ENCODE measurements around the gene ELL.

The ELL gene

GRCh38 chr19:18473003-18473705 is 48.7 kb downstream of the ELL start:
- Histone ChIP-seq H3K4me3 (ENCODE audit: low read length) (no peak overlapping the region), H3K4me1 (ENCODE audit: low read length) (peaks cover under 1% of the 10 kb centered on the region; the same call in 1 of the 2 replicates), H3K79me2 (ENCODE audit: low read length) (peaks cover 82% of the 10 kb centered on the region), H3K36me3 (replicated peaks; ENCODE audit: low read depth, low read length) (peaks cover 22% of the 10 kb centered on the region), H3K27ac (ENCODE audit: low read length) (no peak overlapping the region), H3K27me3 (ENCODE audit: low read depth, low read length) (no peaks in the 10 kb centered on the region), H3K9ac (ENCODE audit: low read length) (no peak overlapping the region), H3K9me3 (ENCODE audit: insufficient read depth, low read length) (no peaks in the 10 kb centered on the region), H2AFZ (ENCODE audit: low read depth, low read length) (no peak overlapping the region), H4K20me1 (ENCODE audit: insufficient read depth, low read length) (peaks cover 93% of the 10 kb centered on the region), H3K4me2 (ENCODE audit: low read length) (no peak overlapping the region)
- no peak for TF ChIP-seq CTCF (IDR thresholded peaks at IDR 0.05; ENCODE audit: low read depth, low read length)
- no peak for TF ChIP-seq EZH2phosphoT487 (IDR thresholded peaks at IDR 0.05; ENCODE audit: low read depth)

GRCh38 chr19:18470787-18471186 is 51.1 kb downstream of the ELL start:
- H3K4me1 ChIP-seq (ENCODE audit: low read length) = no peaks in the 10 kb centered on the region
- peaks cover 77% of the 10 kb centered on the region for H3K79me2 ChIP-seq (ENCODE audit: low read length)
- no peak overlapping the region for H3K4me3 ChIP-seq (ENCODE audit: low read length)

GRCh38 chr19:18469069-18469846 is 52.6 kb downstream of the ELL start:
- TF ChIP-seq CTCF (IDR thresholded peaks at IDR 0.05; ENCODE audit: low read depth, low read length) (peak; percentile 78), EZH2phosphoT487 (IDR thresholded peaks at IDR 0.05; ENCODE audit: low read depth) (no peak)
- no peak overlapping the region for H3K27ac ChIP-seq (ENCODE audit: low read length)
- H3K27me3 ChIP-seq (ENCODE audit: low read depth, low read length) = no peaks in the 10 kb centered on the region
- no peak overlapping the region for H3K9ac ChIP-seq (ENCODE audit: low read length)
- peaks cover 62% of the 10 kb centered on the region for H3K79me2 ChIP-seq (ENCODE audit: low read length)
- H3K4me3 ChIP-seq (ENCODE audit: low read length) = no peak overlapping the region
- no peak overlapping the region for H3K4me2 ChIP-seq (ENCODE audit: low read length)
- H3K4me1 ChIP-seq (ENCODE audit: low read length) = no peaks in the 10 kb centered on the region
- H4K20me1 ChIP-seq (ENCODE audit: insufficient read depth, low read length) = peaks cover 90% of the 10 kb centered on the region
- H3K9me3 ChIP-seq (ENCODE audit: insufficient read depth, low read length) = no peaks in the 10 kb centered on the region
- peaks cover 26% of the 10 kb centered on the region for H3K36me3 ChIP-seq (replicated peaks; ENCODE audit: low read depth, low read length)
- H2AFZ ChIP-seq (ENCODE audit: low read depth, low read length) = no peak overlapping the region

More at GRCh38 chr19:18470787-18471186, 51.1 kb downstream of the ELL start:
- Histone ChIP-seq H3K27me3 (ENCODE audit: low read depth, low read length) (no peaks in the 10 kb centered on the region), H2AFZ (ENCODE audit: low read depth, low read length) (no peak overlapping the region), H3K4me2 (ENCODE audit: low read length) (no peak overlapping the region), H4K20me1 (ENCODE audit: insufficient read depth, low read length) (peaks cover 92% of the 10 kb centered on the region), H3K36me3 (replicated peaks; ENCODE audit: low read depth, low read length) (peaks cover 14% of the 10 kb centered on the region), H3K9ac (ENCODE audit: low read length) (no peak overlapping the region), H3K9me3 (ENCODE audit: insufficient read depth, low read length) (no peaks in the 10 kb centered on the region), H3K27ac (ENCODE audit: low read length) (no peak overlapping the region)
- no peak for TF ChIP-seq CTCF (IDR thresholded peaks at IDR 0.05; ENCODE audit: low read depth, low read length)
- no peak for TF ChIP-seq EZH2phosphoT487 (IDR thresholded peaks at IDR 0.05; ENCODE audit: low read depth)

GRCh38 chr19:18468517-18468916 is 53.4 kb downstream of the ELL start:
- Histone ChIP-seq H3K79me2 (ENCODE audit: low read length) (peaks cover 55% of the 10 kb centered on the region), H3K27ac (ENCODE audit: low read length) (no peak overlapping the region), H4K20me1 (ENCODE audit: insufficient read depth, low read length) (peaks cover 82% of the 10 kb centered on the region), H3K4me1 (ENCODE audit: low read length) (no peaks in the 10 kb centered on the region), H3K4me3 (ENCODE audit: low read length) (no peak overlapping the region), H2AFZ (ENCODE audit: low read depth, low read length) (no peak overlapping the region), H3K9ac (ENCODE audit: low read length) (no peak overlapping the region), H3K4me2 (ENCODE audit: low read length) (no peak overlapping the region), H3K9me3 (ENCODE audit: insufficient read depth, low read length) (no peaks in the 10 kb centered on the region), H3K36me3 (replicated peaks; ENCODE audit: low read depth, low read length) (peaks cover 27% of the 10 kb centered on the region), H3K27me3 (ENCODE audit: low read depth, low read length) (no peaks in the 10 kb centered on the region)
- TF ChIP-seq CTCF (IDR thresholded peaks at IDR 0.05; ENCODE audit: low read depth, low read length) = no peak
- no peak for TF ChIP-seq EZH2phosphoT487 (IDR thresholded peaks at IDR 0.05; ENCODE audit: low read depth)
